ENCODE measurements around the gene CXCL8.
"Not testable (repeated sequence)": the region's sequence is repeated elsewhere in the genome, so short reads cannot be mapped to it uniquely, and the experiment has no call there.

Gene CXCL8

DNA sequence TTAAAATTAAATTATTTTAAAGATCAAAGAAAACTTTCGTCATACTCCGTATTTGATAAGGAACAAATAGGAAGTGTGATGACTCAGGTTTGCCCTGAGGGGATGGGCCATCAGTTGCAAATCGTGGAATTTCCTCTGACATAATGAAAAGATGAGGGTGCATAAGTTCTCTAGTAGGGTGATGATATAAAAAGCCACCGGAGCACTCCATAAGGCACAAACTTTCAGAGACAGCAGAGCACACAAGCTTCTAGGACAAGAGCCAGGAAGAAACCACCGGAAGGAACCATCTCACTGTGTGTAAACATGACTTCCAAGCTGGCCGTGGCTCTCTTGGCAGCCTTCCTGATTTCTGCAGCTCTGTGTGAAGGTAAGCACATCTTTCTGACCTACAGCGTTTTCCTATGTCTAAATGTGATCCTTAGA is at the start of gene CXCL8:
Gene CXCL8 (plus strand): TSS at position 217 of the 426 bp plus-strand sequence. CDS start 90 bp downstream, at position 307.
- peak; percentile 51 for DNase-seq (ENCODE audit: low read depth)

DNA sequence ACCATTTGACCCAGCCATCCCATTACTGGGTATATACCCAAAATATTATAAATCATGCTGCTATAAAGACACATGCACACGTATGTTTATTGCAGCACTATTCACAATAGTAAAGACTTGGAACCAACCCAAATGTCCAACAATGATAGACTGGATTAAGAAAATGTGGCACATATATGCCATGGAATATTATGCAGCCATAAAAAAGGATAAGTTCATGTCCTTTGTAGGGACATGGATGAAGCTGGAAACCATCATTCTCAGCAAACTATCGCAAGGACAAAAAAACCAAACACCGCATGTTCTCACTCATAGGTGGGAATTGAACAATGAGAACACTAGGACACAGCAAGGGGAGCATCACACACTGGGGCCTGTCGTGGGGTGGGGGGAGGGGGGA is 49.2 kb upstream of the CXCL8 start:
- not testable (repeated sequence) for DNase-seq (ENCODE audit: low read depth)

DNA sequence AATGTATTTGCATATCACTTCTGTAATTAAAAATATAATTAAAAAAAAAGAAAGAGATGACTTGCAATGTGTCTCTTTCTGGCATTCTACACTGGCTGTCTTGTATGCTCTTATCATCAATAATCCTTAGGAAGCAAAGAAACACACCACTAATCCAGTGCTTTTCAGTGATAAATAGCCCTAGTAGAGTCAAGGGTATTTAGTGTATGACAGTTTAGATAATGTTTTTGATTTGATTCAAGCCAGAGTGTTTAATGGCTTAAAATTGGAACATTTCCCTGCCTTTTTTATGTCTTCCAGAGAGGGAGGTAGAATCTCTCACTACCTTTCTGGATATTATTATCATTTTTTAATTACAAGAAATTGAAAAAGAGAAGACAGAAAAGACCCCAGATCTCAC is 48.6 kb upstream of the CXCL8 start:
- DNase-seq (ENCODE audit: low read depth): no peak

DNA sequence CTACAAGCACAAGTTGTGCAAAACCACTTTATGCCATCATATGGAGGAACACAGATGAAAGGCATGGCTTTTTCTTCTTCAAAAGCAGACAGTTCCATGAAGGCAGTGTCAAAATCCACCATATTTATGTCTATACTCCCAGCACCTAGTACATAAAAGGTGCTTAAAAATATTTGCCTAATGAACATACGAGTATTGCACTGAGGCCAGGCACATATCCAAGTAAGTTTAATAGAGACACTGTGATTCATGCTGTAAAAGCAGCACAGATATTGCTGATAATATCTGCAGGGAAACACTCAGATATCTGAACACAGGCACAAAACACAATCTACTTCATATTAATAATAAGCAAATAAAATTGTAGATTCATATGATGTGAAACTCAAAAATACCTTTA is 48.1 kb upstream of the CXCL8 start:
- no peak for DNase-seq (ENCODE audit: low read depth)

DNA sequence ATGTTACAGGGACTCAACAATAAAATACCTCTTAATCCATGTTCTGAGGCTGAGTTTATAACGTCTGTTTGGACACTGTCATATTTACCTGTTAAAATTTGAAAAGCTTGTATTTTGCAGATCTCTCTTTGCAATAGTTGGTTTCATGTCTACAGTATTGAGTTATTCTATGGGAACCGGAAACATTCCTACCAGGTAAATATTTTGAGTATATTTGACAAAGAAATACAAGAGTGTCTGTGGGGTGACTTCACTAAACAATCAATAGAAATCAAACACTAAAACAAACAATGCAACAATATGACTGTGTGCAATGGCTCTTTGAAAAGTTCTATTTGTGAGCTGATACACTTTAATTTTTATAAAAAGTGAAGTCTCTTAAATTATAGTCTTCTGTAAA is 47.7 kb upstream of the CXCL8 start:
- DNase-seq (ENCODE audit: low read depth): no peak

DNA sequence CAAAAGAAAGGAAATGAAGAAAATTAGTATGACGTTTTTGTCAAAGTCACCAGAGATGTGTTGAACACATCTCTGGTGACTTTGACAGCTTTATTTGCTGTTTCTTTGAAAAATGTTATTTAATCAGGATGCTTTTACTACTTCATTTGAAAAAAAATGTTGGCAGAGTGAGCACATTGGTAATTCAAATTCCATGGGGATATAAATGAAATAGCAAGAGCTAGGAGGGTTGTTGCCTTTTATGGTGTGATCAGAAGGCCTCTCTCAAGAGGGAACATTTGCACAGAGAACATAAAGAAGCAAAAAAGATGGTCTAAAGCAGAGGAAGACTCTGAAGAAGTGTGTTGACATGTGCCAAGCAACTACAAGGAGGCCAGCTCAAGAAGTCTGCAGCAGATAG is 46.6 kb upstream of the CXCL8 start:
- no peak for DNase-seq (ENCODE audit: low read depth)

DNA sequence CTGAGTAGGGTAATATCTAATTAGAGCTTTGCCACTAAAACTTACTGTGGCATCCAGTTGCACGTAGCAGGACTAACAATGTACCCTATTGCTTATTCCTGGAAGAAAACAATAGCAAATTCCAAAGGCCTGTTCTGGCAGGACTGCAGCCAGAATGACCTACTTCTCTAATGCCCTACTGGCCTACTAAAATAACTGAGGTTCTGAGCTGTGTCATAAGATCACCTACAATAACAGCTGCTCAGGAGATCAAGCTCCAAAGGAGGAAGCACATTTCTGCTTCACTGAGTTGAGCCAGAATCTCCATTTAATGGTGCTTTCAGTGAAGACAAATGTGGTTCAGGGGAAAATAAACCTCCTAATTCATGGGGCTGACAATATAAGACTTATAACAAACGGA is 42.2 kb upstream of the CXCL8 start:
- DNase-seq (ENCODE audit: low read depth): no peak

DNA sequence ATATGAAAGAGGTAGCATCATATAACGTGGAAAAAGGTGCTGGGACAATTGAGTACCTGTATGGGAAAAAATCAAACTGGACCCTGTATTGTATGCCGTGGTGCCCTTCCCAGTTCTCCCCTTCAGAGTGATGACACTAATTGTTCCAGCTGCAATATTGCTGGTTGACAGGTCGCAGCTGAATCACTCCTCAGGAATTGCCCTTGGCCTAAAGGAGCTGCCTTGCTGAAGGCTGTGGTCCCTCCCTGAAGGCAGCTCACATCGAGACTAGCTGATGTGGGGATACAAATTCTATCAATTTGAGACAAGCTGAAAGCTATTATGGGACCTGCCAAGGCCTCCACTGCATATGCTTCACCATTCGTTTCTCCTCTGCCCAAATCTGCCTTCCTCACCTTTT is 39.3 kb upstream of the CXCL8 start:
- DNase-seq (ENCODE audit: low read depth): no peak

DNA sequence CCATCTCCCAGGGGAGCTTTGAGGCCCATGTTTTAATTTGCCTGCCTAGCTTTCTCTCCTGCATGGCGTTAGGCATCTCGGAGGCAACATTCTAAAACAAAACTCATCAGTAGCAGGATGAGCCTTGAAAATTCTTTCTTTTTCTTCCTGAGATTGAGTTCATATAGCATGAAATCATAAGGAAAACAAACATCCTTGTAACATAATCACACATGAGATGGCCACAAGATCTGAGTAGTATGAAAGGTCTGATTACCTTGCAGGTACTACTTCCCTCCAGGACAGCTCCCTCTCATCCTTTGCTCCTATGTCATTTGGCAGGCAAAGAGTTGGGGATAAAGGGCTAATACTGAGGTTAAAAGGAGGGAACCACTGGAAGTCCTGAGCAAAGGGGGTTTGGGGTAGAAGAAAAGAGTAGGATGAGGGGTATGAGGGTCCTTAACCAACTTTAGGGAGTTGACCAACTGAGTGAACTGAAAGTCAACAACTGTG is 37.5 kb upstream of the CXCL8 start:
- DNase-seq (ENCODE audit: low read depth): no peak

DNA sequence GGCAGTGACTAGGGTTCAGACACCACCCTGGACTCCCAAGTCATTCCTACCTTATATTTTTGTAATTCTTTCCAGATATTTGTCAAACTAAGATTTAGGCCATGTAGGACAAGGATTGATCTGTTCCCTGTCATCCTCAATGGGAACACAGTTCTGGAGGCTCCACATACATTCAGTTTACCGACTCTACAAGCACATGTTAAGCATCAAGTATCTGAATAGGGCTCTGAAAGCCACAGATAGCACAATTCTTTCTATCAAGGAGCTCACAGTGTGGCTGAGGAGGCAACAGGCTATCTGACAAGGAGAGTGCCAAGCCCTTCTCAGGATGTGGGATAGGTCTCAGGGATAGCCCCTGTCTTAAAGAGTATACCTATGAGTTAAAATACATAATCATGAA is 37.0 kb upstream of the CXCL8 start:
- DNase-seq (ENCODE audit: low read depth): no peak

DNA sequence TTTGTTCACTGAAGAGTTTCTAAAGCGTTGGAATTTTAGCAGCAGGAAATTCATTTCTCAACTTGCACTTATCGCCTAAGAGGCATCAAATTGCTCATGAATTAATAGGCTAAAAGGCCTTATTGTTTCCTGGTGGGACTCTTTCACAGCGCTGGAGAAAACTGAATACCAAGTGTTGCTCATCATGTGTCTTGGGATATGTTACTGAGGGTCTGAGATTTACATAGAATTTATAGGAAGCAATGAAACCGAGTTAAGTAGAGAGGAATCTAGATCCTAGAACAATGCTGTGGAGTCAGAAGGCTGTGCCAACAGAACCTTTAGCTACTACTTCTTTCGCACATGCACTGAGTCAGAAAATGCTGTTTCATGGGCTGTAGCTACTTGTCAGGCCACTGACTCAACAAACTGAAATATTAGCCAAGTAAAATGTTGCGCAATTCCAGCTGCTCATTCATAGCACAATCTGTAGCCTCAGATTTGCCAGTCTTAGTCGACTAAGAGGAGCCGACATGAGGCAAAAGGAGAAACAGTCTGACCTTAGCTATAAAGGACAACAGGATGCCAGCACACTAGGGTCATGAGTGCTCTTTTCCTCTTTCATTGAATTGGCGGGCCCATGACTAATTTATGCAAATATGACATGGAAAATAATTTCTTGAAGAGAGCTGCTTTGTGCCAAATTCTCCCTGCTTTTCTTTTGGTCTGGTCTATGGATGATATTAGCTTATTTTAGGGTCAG is 35.9 kb upstream of the CXCL8 start:
- peak; percentile 98 for DNase-seq (ENCODE audit: low read depth)

DNA sequence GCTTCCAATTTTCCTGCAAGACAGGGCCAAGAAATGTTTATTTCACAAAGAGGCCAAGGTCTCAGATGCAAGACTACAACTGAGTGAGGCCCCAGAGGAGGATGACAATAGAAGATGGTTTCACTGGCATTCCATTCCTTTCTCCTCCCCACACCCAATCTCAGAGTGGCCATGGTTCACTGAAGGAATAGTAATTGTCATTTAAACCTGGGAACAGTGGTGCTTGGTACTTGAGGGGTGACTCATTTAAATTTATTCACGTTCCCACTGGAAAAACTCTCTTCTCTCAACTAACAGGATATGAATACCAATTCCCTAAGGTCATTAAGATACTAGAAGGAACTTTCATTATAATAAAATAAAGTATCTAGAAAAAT is 35.3 kb upstream of the CXCL8 start:
- no peak for DNase-seq (ENCODE audit: low read depth)

DNA sequence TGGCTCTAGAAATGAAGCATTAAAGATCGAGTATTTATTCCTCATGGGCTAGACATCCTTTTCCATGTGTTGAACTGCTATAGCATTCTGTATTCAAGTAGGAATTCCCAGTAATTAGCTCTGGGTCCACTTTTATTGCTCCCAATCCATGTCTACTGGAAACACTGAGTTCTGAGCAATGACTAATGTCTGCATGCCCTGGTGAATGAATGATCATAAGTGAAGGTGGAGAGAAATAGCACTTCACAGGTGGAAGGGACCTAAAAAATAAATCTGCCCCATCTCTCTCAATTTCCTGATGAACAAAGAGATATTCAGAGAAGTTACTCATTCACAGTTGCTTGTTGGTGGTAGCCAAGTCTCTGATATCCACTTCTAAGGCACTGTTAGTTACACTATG is 34.6 kb upstream of the CXCL8 start:
- DNase-seq (ENCODE audit: low read depth): no peak

DNA sequence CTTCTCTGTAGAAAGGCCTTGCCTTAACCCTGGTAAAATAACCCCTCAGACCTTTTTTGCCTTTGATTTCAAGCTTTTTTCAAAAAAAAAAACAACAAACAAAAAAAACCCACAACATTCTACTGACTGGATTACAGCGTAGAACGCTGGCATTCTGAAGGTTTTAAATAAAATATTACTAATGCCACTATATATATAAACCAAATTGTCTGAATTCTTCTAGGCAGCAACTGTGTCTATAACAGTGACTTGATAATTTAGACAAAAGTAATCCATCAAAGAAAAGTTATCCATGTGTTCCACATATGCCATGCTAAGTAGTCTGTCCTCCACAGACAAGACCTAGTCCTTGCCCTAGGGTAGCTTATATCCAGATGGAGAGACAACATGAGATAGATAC is 33.6 kb upstream of the CXCL8 start:
- no peak for DNase-seq (ENCODE audit: low read depth)

DNA sequence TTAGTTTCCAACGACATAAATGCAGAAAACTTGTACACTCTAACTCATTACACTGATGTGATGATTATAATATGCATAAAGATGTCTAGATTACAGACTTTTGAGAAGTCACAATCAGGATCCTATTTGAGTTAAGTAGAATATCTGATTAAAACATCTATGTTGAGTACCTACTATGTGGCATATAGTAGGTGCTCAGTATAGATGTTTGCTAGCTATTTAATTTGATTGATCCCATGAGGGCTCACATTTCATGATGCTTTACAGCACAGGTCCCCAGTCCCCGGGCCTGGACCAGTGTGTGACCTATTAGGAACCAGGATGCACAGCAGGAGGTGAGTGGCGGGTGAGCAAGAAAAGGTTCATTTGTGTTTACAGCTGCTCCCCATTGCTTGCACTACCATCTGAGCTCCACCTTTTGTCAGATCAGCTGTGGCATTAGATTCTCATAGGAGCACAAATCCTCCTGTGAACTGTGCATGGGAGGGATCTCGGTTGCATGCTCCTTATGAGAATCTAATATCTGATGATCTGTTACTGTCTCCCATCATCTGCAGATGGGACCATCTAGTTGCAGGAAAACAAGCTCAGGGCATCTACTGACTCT is 33.0 kb upstream of the CXCL8 start:
- DNase-seq (ENCODE audit: low read depth): no peak

DNA sequence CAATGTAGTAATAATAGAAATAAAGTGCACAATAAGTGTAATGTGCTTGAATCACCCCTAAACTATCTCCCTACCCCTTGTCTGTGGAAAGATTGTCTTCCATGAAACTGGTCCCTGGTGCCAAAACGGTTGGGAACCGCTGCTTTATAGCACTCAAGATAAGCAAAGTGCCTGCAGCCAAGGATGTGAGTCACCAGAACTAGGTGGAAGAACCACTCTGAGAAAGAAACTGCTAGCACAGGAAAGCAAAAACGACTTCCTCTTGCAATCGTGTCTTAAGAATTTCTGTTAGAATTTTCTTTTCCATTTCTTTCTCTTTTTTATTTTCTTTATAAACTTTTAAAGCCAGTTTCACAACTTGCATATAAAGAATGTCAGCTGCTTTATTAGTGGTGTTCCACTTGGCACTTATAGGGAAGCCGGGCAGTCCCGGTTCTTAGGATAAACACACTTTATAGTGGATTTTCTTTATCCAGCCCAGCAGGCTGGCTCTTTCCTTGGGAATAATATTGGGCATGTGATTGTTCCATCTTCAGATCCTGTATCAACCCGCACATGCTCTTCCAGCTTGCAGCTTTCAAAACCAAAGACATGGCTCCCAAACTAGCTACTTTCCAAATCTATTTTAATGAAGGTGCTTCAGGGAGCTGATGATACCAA is 32.3 kb upstream of the CXCL8 start:
- peak; percentile 62 for DNase-seq (ENCODE audit: low read depth)

DNA sequence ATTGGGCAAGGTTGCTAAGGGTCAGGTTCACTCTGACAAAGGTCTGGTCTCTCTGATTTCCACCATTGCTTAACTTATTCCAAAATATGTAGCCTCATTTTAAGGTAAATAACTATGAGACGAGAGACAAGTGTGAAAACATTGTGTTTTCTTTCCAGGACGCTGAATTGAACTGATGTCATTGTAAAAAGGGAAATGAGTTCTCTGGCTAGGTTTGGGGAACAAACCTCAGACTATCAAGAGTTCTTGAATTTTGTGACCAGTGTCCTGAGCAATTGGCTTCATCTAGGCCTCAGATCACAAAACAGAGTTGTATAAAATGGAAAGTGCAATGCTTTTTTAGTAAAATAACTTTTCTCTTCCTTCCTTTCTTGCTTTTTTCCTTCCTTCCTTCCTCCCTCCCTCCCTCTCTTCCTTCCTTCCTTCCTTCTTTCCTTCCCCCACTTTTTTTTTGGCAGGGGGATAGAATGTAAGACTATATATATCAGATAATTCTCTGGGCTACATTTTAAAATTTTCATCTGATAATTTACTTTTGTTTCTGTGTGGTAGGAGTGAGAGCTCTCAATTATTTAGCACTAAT is 30.8 kb upstream of the CXCL8 start:
- no peak for DNase-seq (ENCODE audit: low read depth)

DNA sequence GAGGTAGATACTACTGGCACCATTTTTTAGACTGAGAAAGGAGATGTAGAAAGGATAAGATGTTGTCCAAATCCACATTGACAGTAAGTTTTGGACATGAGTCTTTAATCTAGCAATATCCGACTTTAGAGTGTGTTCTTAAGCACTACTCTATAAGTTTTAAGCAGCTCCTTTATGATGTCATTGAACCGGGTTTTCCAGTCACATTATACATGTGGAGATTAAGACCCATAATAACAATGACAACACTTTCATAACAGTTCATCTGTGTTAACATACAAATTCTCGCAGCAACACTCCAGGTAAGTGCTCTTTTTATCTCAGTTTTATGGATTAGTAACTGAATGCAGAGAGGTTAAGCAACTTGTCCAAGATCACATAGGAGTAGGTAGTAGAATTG is 30.3 kb upstream of the CXCL8 start:
- no peak for DNase-seq (ENCODE audit: low read depth)

DNA sequence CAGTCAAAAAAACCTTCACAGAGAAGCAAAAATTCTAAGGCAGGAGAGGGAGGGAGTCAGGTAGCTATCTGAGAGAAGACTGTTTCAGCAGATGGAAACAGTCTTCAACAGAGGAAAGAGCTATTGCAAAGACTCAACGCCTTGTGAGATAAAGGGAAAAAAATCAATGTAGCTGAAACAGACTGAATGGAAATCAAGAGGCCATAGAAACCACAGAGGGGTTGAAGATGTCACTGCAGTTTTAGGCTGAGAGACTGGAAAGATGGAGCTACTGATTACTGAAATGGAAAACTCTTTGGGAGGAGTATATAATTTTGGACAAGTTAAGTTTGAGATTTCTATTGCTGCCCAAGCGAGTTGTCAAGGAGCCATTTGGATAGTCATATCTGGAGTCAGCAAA is 28.4 kb upstream of the CXCL8 start:
- no peak for DNase-seq (ENCODE audit: low read depth)

DNA sequence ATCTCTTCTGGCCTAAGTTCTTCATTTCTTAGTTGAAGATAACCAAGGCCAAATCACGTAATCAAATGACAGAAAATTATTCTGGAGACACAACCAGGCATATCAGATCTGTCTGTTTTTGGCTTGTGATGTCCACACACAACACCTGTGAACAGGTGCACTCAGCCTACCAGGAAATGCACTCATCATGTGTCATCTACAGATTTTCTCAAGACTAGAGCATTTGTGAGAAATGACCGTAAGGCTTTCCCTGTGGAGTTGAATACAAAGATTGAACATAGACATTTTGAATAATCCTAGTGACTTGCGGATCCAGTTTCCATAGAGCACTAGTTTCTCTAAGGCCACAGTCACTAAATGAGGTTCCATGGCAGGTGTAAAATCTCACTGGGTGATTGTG is 26.7 kb upstream of the CXCL8 start:
- no peak for DNase-seq (ENCODE audit: low read depth)

DNA sequence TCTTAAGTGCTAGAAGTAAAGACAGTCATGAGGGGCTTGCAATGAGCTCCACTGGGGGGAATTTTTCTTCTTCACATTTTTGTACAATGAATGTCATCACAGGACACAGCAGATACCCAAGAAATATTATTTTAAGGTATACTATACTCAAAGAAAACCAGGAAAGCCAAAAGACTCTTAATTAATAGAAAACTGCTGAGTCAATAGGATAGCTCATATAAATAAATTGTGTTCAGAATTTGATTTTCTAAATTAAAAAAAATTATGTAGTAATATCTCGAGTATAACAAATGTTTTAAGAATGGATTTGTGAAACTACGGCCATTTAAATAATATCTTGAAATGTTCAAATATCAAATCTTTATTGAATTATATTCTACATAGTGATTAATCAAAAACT is 25.7 kb upstream of the CXCL8 start:
- DNase-seq (ENCODE audit: low read depth): no peak

DNA sequence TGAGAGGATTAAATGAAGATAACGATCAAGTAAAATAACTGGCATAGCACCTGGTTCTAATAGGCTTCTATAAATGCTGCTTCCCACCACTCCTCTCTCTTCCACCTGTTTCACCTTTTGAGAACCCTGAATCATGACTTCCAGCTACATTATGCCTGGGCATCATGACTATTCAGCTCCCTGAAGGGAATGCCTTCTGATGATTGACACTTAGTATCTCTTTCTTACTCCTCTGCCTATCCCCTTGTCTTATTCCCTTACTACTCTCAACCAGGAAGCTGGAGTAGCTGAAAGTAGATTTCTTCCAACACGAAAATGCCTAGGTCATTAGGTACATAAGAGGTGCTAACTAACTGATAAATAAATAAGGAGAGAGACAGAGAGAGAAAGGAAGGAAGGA is 24.7 kb upstream of the CXCL8 start:
- DNase-seq (ENCODE audit: low read depth): no peak

All from GM04503 (cell line).